Left lung (tissue), 10 donors: ENCODE measurements around the gene GLRB. TPM values are rescaled to one million over a fixed set of nuclear protein-coding genes. Genes with fewer than 3 reads are reported as not detected.
A peak's percentile ranks its signal among the peaks of the same experiment; 100 is the strongest.
"Not testable (repeated sequence)": the region's sequence is repeated elsewhere in the genome, so short reads cannot be mapped to it uniquely, and the experiment has no call there.

ENCODE experiments used
- ATAC-seq: fragments of 200-7000 bp; cut with Tn5 transposase; one replicate; pipeline ENCODE4 v1.9.1; 2020; ENCODE audit warnings: moderate library complexity
- DNase-seq, 4 donors: peaks; one replicate each; pipeline ENCODE4 v3.0.0-alpha.2; 2013 to 2020
- H3K27ac ChIP-seq, 2 donors: fragments of 200-600 bp; sonication (generic) in 1 of 2; one replicate each; pipeline versions ENCODE4 v1.5.0 to v1.8.0; 2020 to 2021
- H3K27me3 ChIP-seq, 2 donors: fragments of 200-600 bp; sonication (generic) in 1 of 2; one replicate each; pipeline versions ENCODE4 v1.5.0 to v1.8.0; 2020 to 2021
- H3K36me3 ChIP-seq, 2 donors: fragments of 200-600 bp; sonication (generic) in 1 of 2; one replicate each; pipeline versions ENCODE4 v1.5.0 to v1.8.0; 2020 to 2021
- H3K4me1 ChIP-seq, 2 donors: fragments of 200-600 bp; one replicate each; pipeline ENCODE4 v1.8.0; 2021
- H3K4me3 ChIP-seq, 2 donors: fragments of 200-600 bp; sonication (generic) in 1 of 2; one replicate each; pipeline versions ENCODE4 v1.5.0 to v1.8.0; 2020 to 2021; ENCODE audit warnings: mild to moderate bottlenecking in 1 of 2
- H3K9me3 ChIP-seq, 2 donors: fragments of 200-600 bp; sonication (generic) in 1 of 2; one replicate each; pipeline versions ENCODE4 v1.5.0 to v1.8.0; 2020 to 2021
- intact Hi-C, 2 donors: fragments of 100-400 bp; cut with DNase I; formaldehyde crosslinking; loops; one replicate each; pipeline versions ENCODE4 v1.11.2 to v1.14.2; 2022
- polyA plus RNA-seq, 6 donors: library from polyadenylated mRNA; unstranded; fragments of 120-200 nt; gene quantifications; one replicate each; pipeline ENCODE4 v1.2.1, GENCODE V29; 2013; ENCODE audit not compliant: insufficient read length in 6 of 6
- total RNA-seq, 2 donors: library from RNA; stranded (reverse); fragmentation: NEBNext Ultra II Directional; extraction: Animal tissue kit (Norgen Biotek cat#: 25700); gene quantifications; one replicate each; pipeline ENCODE4 v1.2.1, GENCODE V29; 2021
- TF ChIP-seq, protein P1 (sequence below), 2 donors: fragments of 200-600 bp; sonication (generic) in 1 of 2; IDR thresholded peaks; one replicate each; pipeline versions ENCODE4 v1.5.0 to v1.8.0; 2021; ENCODE audit warnings: antibody characterized with exemption in 2 of 2
- donor health status: DM: no; HTN: yes; CAD: no.
- donor health status: DM: no; HTN: no; CAD: no.

The GLRB gene
- total and polyA plus RNA-seq, 8 donors: 4.0 to 7.2 (median 6.0) TPM

DNA sequence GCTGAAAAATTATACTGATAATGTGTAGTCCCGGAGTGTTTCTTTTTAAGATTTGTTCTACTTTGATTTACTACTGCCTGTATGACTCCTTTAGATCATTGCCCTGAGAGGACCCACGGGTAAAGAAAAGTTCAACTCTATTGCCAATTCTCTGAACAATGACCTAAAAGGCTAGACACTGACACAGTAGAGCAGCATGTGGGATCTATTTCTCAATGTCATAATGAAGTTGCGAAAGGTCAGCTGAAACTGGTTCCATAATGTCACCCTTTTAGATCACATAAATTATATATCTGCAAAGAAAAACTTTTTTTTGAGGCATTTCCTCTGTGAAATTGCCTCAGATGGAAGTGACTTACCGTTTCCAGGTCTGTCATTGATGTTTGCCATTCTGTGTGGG is 67.4 kb downstream of the GLRB start:
- no peaks in the 10 kb centered on the region for H3K36me3 ChIP-seq
- TF ChIP-seq, protein P1, sequence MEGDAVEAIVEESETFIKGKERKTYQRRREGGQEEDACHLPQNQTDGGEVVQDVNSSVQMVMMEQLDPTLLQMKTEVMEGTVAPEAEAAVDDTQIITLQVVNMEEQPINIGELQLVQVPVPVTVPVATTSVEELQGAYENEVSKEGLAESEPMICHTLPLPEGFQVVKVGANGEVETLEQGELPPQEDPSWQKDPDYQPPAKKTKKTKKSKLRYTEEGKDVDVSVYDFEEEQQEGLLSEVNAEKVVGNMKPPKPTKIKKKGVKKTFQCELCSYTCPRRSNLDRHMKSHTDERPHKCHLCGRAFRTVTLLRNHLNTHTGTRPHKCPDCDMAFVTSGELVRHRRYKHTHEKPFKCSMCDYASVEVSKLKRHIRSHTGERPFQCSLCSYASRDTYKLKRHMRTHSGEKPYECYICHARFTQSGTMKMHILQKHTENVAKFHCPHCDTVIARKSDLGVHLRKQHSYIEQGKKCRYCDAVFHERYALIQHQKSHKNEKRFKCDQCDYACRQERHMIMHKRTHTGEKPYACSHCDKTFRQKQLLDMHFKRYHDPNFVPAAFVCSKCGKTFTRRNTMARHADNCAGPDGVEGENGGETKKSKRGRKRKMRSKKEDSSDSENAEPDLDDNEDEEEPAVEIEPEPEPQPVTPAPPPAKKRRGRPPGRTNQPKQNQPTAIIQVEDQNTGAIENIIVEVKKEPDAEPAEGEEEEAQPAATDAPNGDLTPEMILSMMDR (IDR thresholded peaks at IDR 0.05): no peak
- H3K4me1 ChIP-seq: no peaks in the 10 kb centered on the region
- no peak overlapping the region for H3K4me3 ChIP-seq
- no peaks in the 10 kb centered on the region for H3K27me3 ChIP-seq
- H3K9me3 ChIP-seq: no peaks in the 10 kb centered on the region
- ATAC-seq (no peak), DNase-seq (no peak)
- intact Hi-C loops: no loop called here
- H3K27ac ChIP-seq: no peak overlapping the region

DNA sequence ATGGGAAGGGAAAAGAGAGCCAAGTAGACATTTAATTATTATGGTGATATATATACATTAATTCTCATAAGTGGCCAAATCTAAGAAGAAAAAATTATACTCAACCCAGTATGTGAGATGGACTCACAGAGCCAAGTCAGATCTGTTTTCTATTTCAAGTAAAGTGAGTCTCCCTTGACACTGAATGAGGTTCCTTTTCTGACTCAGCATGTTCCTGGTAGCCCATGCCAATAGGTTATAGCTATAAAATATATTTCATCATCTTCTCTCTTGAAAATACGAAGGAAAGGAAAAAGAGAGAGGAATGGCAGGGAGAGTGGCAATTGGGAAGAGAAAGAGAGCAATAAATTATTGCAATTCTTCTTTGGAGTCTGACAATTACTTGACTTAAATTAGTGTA is 75.8 kb downstream of the GLRB start:
- TF ChIP-seq, protein P1 (IDR thresholded peaks at IDR 0.05): no peak
- H3K27ac ChIP-seq: no peak overlapping the region
- no peaks in the 10 kb centered on the region for H3K9me3 ChIP-seq
- H3K27me3 ChIP-seq: no peaks in the 10 kb centered on the region
- no peak overlapping the region for H3K4me3 ChIP-seq
- no peaks in the 10 kb centered on the region for H3K4me1 ChIP-seq
- H3K36me3 ChIP-seq: no peaks in the 10 kb centered on the region
- ATAC-seq (no peak), DNase-seq (no peak)
- intact Hi-C loops: no loop called here

DNA sequence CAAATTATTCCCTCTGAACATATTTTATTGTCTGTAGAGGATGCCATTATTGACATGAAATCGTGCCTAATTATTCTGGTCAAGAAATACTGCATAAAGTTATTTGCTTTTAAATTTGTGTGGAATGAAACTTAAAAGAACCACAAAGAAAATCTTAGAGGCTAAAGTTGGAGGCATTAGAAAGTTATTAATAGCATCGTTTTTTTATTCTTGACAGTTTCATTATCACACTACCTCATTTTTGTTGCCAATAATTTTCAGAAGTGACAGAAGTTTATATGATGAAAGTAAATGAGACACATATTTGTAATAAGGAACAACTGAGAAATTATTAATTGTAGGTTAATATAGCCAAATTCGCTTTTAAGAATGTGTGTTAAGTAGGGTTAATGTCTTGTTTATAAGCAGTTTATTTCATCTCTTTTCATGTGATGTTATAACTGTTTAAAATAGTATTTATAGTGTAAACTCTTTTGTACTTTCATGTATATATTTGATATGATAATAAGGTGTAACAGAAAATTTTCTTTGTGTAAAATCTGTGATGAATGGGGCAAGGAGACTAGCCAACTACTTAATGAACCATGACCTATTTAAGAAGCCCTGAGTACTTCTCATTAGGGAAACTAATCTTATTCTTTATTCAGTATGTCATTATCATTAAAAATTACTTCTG is 90.1 kb downstream of the GLRB start:
- intact Hi-C loops: no loop called here
- peak in 2 of 4 donors; percentile 23 to 37 for DNase-seq
- ATAC-seq: no peak

DNA sequence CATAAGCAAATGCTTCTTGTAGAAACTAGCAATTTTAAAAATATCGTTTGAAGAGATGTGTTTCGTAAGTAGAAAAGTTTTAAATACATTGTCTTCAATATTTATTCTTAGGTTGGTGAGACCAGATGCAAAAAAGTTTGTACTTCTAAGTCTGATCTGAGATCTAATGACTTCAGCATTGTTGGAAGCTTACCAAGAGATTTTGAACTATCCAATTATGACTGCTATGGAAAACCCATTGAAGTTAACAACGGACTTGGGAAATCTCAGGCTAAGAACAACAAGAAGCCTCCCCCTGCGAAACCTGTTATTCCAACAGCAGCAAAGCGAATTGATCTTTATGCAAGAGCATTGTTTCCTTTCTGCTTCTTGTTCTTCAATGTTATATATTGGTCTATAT is 94.4 kb downstream of the GLRB start:
- DNase-seq (no peak), ATAC-seq (no peak)
- Histone ChIP-seq H3K4me3 (no peak overlapping the region), H3K27me3 (no peaks in the 10 kb centered on the region), H3K4me1 (no peaks in the 10 kb centered on the region), H3K36me3 (no peaks in the 10 kb centered on the region), H3K27ac (no peak overlapping the region), H3K9me3 (no peaks in the 10 kb centered on the region)
- intact Hi-C loops: no loop called here
- TF ChIP-seq, protein P1 (IDR thresholded peaks at IDR 0.05): no peak

More for the DNA sequence above, 90.1 kb downstream of the GLRB start:
- TF ChIP-seq, protein P1 (IDR thresholded peaks at IDR 0.05): no peak
- no peaks in the 10 kb centered on the region for H3K27me3 ChIP-seq
- no peaks in the 10 kb centered on the region for H3K36me3 ChIP-seq
- no peaks in the 10 kb centered on the region for H3K9me3 ChIP-seq
- H3K4me3 ChIP-seq: no peak overlapping the region
- no peak overlapping the region for H3K27ac ChIP-seq
- H3K4me1 ChIP-seq: no peaks in the 10 kb centered on the region

DNA sequence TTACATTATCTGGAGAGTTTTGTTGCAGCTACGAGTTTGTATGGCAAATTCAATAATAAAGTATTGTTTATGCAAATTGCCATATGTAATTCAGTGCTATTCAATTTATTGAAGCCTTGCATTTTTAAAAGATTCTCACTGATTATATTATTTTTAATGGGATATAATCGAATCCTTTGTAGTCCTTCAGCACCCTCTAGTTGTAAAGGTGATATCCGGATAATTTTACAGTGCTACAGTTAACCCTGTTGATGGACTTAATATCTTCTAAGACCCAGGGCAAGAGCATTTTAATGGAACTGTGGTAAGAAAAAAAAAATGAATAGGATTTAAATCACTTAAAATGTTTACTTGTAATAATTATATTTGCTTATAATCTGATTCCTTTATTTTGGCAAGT is 96.1 kb downstream of the GLRB start:
- no peak for ATAC-seq
- intact Hi-C loops: no loop called here
- Histone ChIP-seq H3K4me3 (no peak overlapping the region), H3K36me3 (no peaks in the 10 kb centered on the region), H3K9me3 (no peaks in the 10 kb centered on the region), H3K4me1 (no peaks in the 10 kb centered on the region), H3K27ac (no peak overlapping the region), H3K27me3 (no peaks in the 10 kb centered on the region)
- TF ChIP-seq, protein P1 (IDR thresholded peaks at IDR 0.05): no peak
- DNase-seq: no peak

DNA sequence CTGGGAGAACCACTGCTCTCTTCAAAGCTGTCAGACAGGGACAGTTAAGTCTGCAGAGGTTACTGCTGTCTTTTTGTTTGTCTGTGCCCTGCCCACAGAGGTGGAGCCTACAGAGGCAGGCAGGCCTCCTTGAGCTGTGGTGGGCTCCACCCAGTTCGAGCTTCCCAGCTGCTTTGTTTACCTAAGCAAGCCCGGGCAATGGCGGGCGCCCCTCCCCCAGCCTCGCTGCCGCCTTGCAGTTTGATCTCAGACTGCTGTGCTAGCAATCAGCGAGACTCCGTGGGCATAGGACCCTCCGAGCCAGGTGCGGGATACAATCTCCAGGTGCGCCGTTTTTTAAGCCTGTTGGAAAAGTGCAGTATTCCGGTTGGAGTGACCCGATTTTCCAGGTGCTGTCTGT is 104.3 kb downstream of the GLRB start:
- H3K27ac ChIP-seq, intact Hi-C loops, H3K4me1 ChIP-seq, DNase-seq, H3K27me3 ChIP-seq, H3K4me3 ChIP-seq, H3K36me3 ChIP-seq, H3K9me3 ChIP-seq, ATAC-seq: not testable (repeated sequence)
